ENCODE measurements around the gene OR2G2.

DNA sequence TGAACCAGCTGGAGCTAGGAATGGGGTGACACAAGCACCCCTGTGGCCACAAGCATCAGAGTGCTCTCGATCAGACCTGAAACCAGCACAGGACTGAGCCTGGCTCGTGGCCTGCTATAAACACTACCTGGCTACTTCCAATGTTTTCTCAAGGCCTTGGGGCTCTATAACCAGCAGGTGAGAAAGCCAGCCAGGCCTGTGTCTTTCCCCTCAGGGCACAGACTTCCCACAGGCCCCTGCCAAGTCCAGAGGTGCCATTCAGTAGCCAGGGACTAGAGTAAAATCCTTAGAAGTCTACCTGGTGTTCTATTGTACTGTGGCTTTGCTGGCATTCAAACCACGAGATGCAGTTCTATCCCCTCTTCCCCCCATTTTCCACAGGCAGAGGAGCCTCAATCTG, 39.8 kb downstream of the OR2G2 start:
- TF ChIP-seq, protein P1, sequence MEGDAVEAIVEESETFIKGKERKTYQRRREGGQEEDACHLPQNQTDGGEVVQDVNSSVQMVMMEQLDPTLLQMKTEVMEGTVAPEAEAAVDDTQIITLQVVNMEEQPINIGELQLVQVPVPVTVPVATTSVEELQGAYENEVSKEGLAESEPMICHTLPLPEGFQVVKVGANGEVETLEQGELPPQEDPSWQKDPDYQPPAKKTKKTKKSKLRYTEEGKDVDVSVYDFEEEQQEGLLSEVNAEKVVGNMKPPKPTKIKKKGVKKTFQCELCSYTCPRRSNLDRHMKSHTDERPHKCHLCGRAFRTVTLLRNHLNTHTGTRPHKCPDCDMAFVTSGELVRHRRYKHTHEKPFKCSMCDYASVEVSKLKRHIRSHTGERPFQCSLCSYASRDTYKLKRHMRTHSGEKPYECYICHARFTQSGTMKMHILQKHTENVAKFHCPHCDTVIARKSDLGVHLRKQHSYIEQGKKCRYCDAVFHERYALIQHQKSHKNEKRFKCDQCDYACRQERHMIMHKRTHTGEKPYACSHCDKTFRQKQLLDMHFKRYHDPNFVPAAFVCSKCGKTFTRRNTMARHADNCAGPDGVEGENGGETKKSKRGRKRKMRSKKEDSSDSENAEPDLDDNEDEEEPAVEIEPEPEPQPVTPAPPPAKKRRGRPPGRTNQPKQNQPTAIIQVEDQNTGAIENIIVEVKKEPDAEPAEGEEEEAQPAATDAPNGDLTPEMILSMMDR (IDR thresholded peaks at IDR 0.05) = no peak
- TF ChIP-seq POLR2A (IDR thresholded peaks at IDR 0.05) = no peak

Data from thyroid gland (tissue), 4 donors.